Hepatocyte (in vitro differentiated cells): ENCODE measurements around the gene PPFIA2. TPM values are rescaled to one million over a fixed set of nuclear protein-coding genes. Genes with fewer than 3 reads are reported as not detected.

Source experiments
- DNase-seq: peaks from one replicate; pipeline ENCODE4 v3.0.0-alpha.2; 2016; ENCODE audit warnings: low spot score
- H2AFZ ChIP-seq: fragments of 200-600 bp; sonication (generic); 2 replicates; pipeline ENCODE4 v1.6.0; 2016; ENCODE audit warnings: antibody characterized with exemption, mild to moderate bottlenecking
- H3K27ac ChIP-seq: fragments of 200-600 bp; sonication (generic); 2 replicates; pipeline ENCODE4 v1.5.1; 2016; ENCODE audit warnings: mild to moderate bottlenecking
- H3K27me3 ChIP-seq: fragments of 200-600 bp; sonication (generic); 2 replicates; pipeline ENCODE4 v1.6.1; 2016
- H3K36me3 ChIP-seq: fragments of 200-600 bp; sonication (generic); replicated peaks from 2 replicates; pipeline ENCODE4 v1.5.1; 2016; ENCODE audit warnings: low read depth; ENCODE audit not compliant: insufficient read depth
- H3K4me1 ChIP-seq: fragments of 200-600 bp; sonication (generic); 2 replicates; pipeline ENCODE4 v1.5.1; 2016; ENCODE audit warnings: mild to moderate bottlenecking, moderate library complexity; ENCODE audit not compliant: insufficient read depth
- H3K4me2 ChIP-seq: fragments of 200-600 bp; sonication (generic); 2 replicates; pipeline ENCODE4 v1.6.0; 2016
- H3K4me3 ChIP-seq: fragments of 200-600 bp; sonication (generic); 2 replicates; pipeline ENCODE4 v1.5.1; 2016; ENCODE audit warnings: mild to moderate bottlenecking
- H3K79me2 ChIP-seq: fragments of 200-600 bp; sonication (generic); 2 replicates; pipeline ENCODE4 v1.6.0; 2017; ENCODE audit warnings: mild to moderate bottlenecking
- H3K9me2 ChIP-seq: fragments of 200-600 bp; sonication (generic); replicated peaks from 2 replicates; pipeline ENCODE4 v1.6.0; 2017; ENCODE audit warnings: mild to moderate bottlenecking; ENCODE audit not compliant: insufficient read depth
- H3K9me3 ChIP-seq: fragments of 200-600 bp; sonication (generic); 2 replicates; pipeline ENCODE4 v1.5.1; 2016; ENCODE audit warnings: low read depth, mild to moderate bottlenecking
- H4K20me1 ChIP-seq: fragments of 200-600 bp; sonication (generic); 2 replicates; pipeline ENCODE4 v1.6.0; 2016; ENCODE audit warnings: mild to moderate bottlenecking; ENCODE audit not compliant: insufficient read depth, poor library complexity, severe bottlenecking
- CTCF ChIP-seq: fragments of 200-600 bp; sonication (generic); IDR thresholded peaks from 2 replicates; pipeline ENCODE4 v1.5.1; 2016; ENCODE audit warnings: antibody characterized with exemption, mild to moderate bottlenecking; ENCODE audit not compliant: poor library complexity
- EZH2 ChIP-seq: fragments of 200-600 bp; sonication (generic); IDR thresholded peaks from 2 replicates; pipeline ENCODE4 v1.6.1; 2016; ENCODE audit warnings: antibody characterized with exemption, mild to moderate bottlenecking, borderline replicate concordance
- EZH2phosphoT487 ChIP-seq: fragments of 200-600 bp; sonication (generic); IDR thresholded peaks from one replicate; pipeline ENCODE4 v1.6.1; 2018; ENCODE audit warnings: antibody characterized with exemption, mild to moderate bottlenecking, low read depth, moderate library complexity; ENCODE audit not compliant: unreplicated experiment, severe bottlenecking
- WGBS: methylation state at CpG from one replicate; pipeline ENCODE4 v1.1.6; 2016; ENCODE audit warnings: low lambda C conversion rate; ENCODE audit errors: missing lambda C conversion rate; 5-methylcytosine and 5-hydroxymethylcytosine counted together
- polyA plus RNA-seq: library from polyadenylated mRNA; unstranded; fragments of >200 nt; fragmentation: Nextera tagmentation; extraction: Ambion mirVana; gene quantifications from 2 replicates; pipeline ENCODE4 v1.2.1, GENCODE V29; 2016
- total RNA-seq: library from RNA; depleted of rRNA; stranded (reverse); fragments of >200 nt; gene quantifications from 2 replicates; pipeline ENCODE4 v1.2.3, GENCODE V29; 2014

Gene PPFIA2
- total and polyA plus RNA-seq, 2 experiments from 2014 or later, result 1.2 TPM; not detected in 1

- TF ChIP-seq EZH2phosphoT487 (no peak), EZH2 (no peak), CTCF (no peak)
- Histone ChIP-seq H3K27ac (no peak overlapping the region), H3K9me2 (no peaks in the 10 kb centered on the region), H2AFZ (no peak overlapping the region), H3K4me1 (no peaks in the 10 kb centered on the region), H3K4me2 (no peak overlapping the region), H3K27me3 (no peaks in the 10 kb centered on the region), H3K9me3 (no peaks in the 10 kb centered on the region), H3K79me2 (no peaks in the 10 kb centered on the region), H3K36me3 (no peaks in the 10 kb centered on the region), H3K4me3 (no peak overlapping the region), H4K20me1 (no peaks in the 10 kb centered on the region)
- 69% methylated on average over 4 of the region's 4 CpGs for WGBS
- DNase-seq, result no peak
These were observed 497.5 kb downstream of the PPFIA2 start for GRCh38 chr12:81261508-81262207.

- H3K4me2 ChIP-seq, result no peak overlapping the region
- WGBS, result 94% methylated on average over 4 of the region's 4 CpGs
These were observed 499.8 kb downstream of the PPFIA2 start for GRCh38 chr12:81259360-81259759.

GRCh38 chr12:81257947-81258551 is 501.1 kb downstream of the PPFIA2 start:
- Histone ChIP-seq H3K79me2 (no peaks in the 10 kb centered on the region), H4K20me1 (no peaks in the 10 kb centered on the region), H3K27ac (no peak overlapping the region), H3K4me3 (no peak overlapping the region), H3K27me3 (no peaks in the 10 kb centered on the region), H3K9me3 (no peaks in the 10 kb centered on the region), H3K9me2 (no peaks in the 10 kb centered on the region), H3K36me3 (no peaks in the 10 kb centered on the region), H3K4me2 (no peak overlapping the region), H3K4me1 (no peaks in the 10 kb centered on the region), H2AFZ (no peak overlapping the region)
- peak; percentile 50 for DNase-seq
- TF ChIP-seq EZH2phosphoT487, result no peak
- TF ChIP-seq CTCF, result peak; percentile 75
- WGBS, result 53% methylated on average over 4 of the region's 4 CpGs

More at GRCh38 chr12:81259360-81259759, 499.8 kb downstream of the PPFIA2 start:
- DNase-seq, result no peak
- H3K27ac ChIP-seq, result no peak overlapping the region
- H3K27me3 ChIP-seq, result no peaks in the 10 kb centered on the region
- no peaks in the 10 kb centered on the region for H3K9me2 ChIP-seq
- no peak overlapping the region for H3K4me3 ChIP-seq
- H2AFZ ChIP-seq, result no peak overlapping the region
- no peaks in the 10 kb centered on the region for H3K4me1 ChIP-seq
- H3K9me3 ChIP-seq, result no peaks in the 10 kb centered on the region
- H4K20me1 ChIP-seq, result no peaks in the 10 kb centered on the region
- H3K79me2 ChIP-seq, result no peaks in the 10 kb centered on the region
- H3K36me3 ChIP-seq, result no peaks in the 10 kb centered on the region
- no peak for TF ChIP-seq CTCF
- no peak for TF ChIP-seq EZH2
- TF ChIP-seq EZH2phosphoT487, result no peak
